HG02970 (cell line): ENCODE measurements around the gene BTBD17.
"Not testable (repeated sequence)": the region's sequence is repeated elsewhere in the genome, so short reads cannot be mapped to it uniquely, and the experiment has no call there.

Source experiments
- ATAC-seq: cut with Tn5 transposase; IDR thresholded peaks from one replicate; pipeline ENCODE4 v1.9.1; 2021; ENCODE audit warnings: mild to moderate bottlenecking, moderate library complexity, moderate number of reproducible peaks; ENCODE audit not compliant: unreplicated experiment, low FRiP score

Gene BTBD17

GRCh38 chr17:74361230-74362068 lies at the start of gene BTBD17:
TSS of gene BTBD17 (minus strand) at chr17:74361868. CDS start at chr17:74361819, 49 bp downstream.
- no peak for ATAC-seq

GRCh38 chr17:74410001-74410443 lies 48.4 kb upstream of the BTBD17 start:
- no peak for ATAC-seq

- ATAC-seq, result no peak
Measured at GRCh38 chr17:74408815-74409214, 47.1 kb upstream of the BTBD17 start.

GRCh38 chr17:74408262-74408661 lies 46.6 kb upstream of the BTBD17 start:
- no peak for ATAC-seq

- no peak for ATAC-seq
Measured at GRCh38 chr17:74407384-74407783, 45.7 kb upstream of the BTBD17 start.

GRCh38 chr17:74405311-74405710 lies 43.6 kb upstream of the BTBD17 start:
- not testable (repeated sequence) for ATAC-seq

GRCh38 chr17:74404789-74405188 lies 43.1 kb upstream of the BTBD17 start:
- ATAC-seq, result no peak

GRCh38 chr17:74404218-74404617 lies 42.5 kb upstream of the BTBD17 start:
- ATAC-seq, result no peak

- ATAC-seq, result no peak
Measured at GRCh38 chr17:74403512-74404137, 42.0 kb upstream of the BTBD17 start.

- ATAC-seq, result no peak
Measured at GRCh38 chr17:74402048-74402447, 40.4 kb upstream of the BTBD17 start.

- no peak for ATAC-seq
Measured at GRCh38 chr17:74396567-74396966, 34.9 kb upstream of the BTBD17 start.

- no peak for ATAC-seq
Measured at GRCh38 chr17:74394977-74395376, 33.3 kb upstream of the BTBD17 start.

- no peak for ATAC-seq
Measured at GRCh38 chr17:74394275-74394950, 32.7 kb upstream of the BTBD17 start.

- ATAC-seq, result no peak
Measured at GRCh38 chr17:74393346-74393942, 31.8 kb upstream of the BTBD17 start.

- no peak for ATAC-seq
Measured at GRCh38 chr17:74392848-74393247, 31.2 kb upstream of the BTBD17 start.

GRCh38 chr17:74391771-74392170 lies 30.1 kb upstream of the BTBD17 start:
- no peak for ATAC-seq

GRCh38 chr17:74390680-74391653 lies 29.3 kb upstream of the BTBD17 start:
- no peak for ATAC-seq

GRCh38 chr17:74389937-74390679 lies 28.4 kb upstream of the BTBD17 start:
- ATAC-seq, result no peak
